PFSK-1 (cell line): ENCODE data around the gene CALML3.

Experiments
- POLR2AphosphoS5 ChIP-seq: IDR thresholded peaks from 2 replicates; pipeline ENCODE4 v1.6.1; 2012; ENCODE audit warnings: low read depth, mild to moderate bottlenecking, control low read depth, low read length, moderate library complexity
- SIN3A ChIP-seq: IDR thresholded peaks from 2 replicates; pipeline ENCODE4 v1.6.1; 2012; ENCODE audit warnings: mild to moderate bottlenecking, low read length, moderate library complexity, borderline replicate concordance; ENCODE audit not compliant: insufficient read depth
- TAF1 ChIP-seq: IDR thresholded peaks from 2 replicates; pipeline ENCODE4 v1.6.1; 2012; ENCODE audit warnings: low read length, control low read depth, borderline replicate concordance; ENCODE audit not compliant: insufficient read depth

DNA sequence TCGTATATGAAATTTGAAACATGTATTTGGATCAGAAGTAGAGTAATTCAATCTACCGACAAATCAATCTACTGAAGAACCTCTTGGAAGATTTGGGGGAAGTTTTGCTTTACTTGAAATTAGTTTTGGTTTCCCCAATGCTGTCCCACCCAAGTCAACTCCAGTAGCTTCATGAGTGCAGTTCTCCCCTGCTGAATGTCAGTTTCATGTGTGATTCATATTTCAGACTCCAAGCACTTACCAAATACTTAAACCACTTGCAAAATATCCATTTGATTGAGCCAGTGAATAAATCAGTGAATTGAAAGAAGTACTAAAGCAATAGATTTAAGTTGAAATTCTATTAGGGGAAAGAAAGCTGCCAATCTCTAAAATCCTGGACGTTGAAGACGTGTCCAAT lies 34.7 kb upstream of the CALML3 start:
- TF ChIP-seq POLR2AphosphoS5 (no peak), SIN3A (no peak), TAF1 (no peak)
